ENCODE results near the gene PNRC2.
"Not testable (repeated sequence)": the region's sequence is repeated elsewhere in the genome, so short reads cannot be mapped to it uniquely, and the experiment has no call there.

Gene PNRC2

GRCh38 chr1:23995431-23995837, 35.8 kb downstream of the PNRC2 start:
- no peak for FAIRE-seq

DNA sequence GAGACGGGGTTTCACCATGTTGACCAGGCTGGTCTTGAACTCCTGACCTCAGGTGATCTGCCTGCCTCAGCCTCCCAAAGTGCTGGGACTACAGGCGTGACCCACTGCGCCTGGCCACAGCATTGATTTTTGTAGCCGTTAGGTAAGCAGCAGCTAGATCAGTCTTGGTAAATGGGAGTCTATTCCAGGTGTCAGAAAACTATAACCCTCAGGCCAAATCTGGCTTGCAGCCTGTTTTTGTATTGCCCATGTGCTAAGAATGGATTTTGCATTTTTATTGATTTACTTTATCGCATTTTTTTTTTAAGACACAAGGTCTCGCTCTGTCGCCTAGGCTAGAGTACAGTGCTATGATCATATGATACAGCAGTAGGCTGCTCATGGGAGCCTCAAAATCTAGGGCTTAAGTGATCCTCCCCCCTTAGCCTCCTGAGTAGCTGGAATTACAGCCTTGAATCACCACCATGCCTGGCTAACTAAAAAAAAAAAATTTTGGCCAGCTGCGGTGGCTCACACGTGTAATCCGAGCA, 37.1 kb downstream of the PNRC2 start:
- no peak for FAIRE-seq

- FAIRE-seq = no peak
Measured at GRCh38 chr1:23997812-23998211, 38.2 kb downstream of the PNRC2 start.

DNA sequence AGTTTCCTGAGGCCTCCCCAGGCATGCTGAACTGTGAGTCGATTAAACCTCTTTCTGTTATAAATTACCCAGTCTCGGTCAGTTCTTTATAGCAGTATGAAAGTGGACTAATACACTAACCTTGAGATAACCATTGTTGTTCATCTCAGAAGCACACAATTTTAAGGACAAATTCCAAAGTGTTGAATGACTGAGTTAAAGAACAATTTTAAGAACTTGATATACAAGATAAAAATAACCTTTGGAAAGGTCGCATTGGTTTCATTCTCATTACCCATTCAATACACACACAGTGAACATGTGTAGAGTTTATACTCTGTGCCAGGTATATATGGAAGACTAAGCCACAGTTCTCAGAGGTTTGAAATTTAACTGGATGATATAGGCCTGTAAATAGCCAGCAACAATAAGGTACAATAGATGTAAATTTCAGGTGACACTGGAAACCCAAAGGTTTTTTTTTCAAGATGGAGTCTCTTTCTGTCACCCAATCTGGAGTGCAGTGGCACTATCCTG, 39.6 kb downstream of the PNRC2 start:
- FAIRE-seq = no peak

DNA sequence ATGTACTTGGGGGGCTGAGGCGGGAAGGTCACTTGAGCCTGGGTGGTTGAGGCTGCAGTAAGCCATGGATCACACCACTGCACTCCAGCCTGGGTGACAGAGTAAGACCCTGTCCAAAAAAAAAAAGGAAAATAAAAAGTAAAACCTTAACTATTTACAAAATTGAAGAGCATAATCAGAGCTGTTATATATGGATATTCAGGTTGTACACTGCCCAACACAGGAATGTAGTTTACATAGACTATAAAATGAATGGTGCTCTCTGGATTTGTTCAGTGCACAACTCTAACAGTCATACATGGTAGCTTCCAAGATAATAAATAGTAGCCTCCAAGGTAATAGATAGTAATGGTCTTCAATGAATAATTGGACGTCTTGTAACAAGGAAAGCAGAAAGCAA, 43.1 kb downstream of the PNRC2 start:
- no peak for FAIRE-seq

GRCh38 chr1:24003331-24003972, 43.8 kb downstream of the PNRC2 start:
- no peak for FAIRE-seq

DNA sequence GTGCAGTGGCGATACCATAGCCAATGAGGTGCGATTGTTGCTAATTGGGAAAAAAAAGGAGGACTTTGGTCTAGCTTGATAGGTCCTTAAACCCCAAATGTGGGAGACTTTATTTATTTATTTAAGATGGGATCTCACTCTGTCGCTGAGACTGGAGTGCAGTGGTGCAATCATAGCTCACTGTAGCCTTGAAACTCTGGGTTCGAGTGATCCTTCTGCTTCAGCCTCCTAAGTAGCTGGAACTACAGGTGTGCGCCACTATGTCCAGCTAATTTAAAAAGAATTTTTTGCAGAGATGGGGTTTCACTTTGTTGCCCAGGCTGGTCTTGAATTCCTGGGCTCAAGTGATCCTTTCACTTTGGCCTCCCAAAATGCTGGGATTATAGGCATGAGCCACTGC, 44.5 kb downstream of the PNRC2 start:
- no peak for FAIRE-seq

- no peak for FAIRE-seq
Measured at GRCh38 chr1:24005163-24005562, 45.5 kb downstream of the PNRC2 start.

GRCh38 chr1:24007079-24007478, 47.5 kb downstream of the PNRC2 start:
- FAIRE-seq = no peak

GRCh38 chr1:24008574-24009184, 49.1 kb downstream of the PNRC2 start:
- FAIRE-seq = not testable (repeated sequence)

DNA sequence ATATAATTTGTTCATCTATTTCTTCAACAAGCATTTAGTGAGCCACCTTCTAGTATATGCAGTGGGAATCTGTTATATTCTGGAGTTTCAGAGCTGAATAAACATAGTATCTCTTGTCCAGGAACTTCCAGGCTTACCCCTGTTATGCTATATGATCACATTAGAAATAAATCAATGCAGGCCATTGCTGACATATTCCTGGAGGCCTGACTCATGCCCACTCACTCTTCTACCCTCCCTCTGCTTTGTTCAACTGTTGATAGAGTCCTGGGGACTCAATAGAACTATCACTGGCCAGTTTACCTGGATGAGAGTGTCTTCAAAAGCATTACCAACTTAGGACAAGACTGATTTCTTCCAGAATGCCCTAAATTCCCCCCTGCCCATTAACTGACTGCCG, 49.8 kb downstream of the PNRC2 start:
- FAIRE-seq = no peak

- FAIRE-seq = no peak
Measured at GRCh38 chr1:24010650-24011049, 51.0 kb downstream of the PNRC2 start.

- FAIRE-seq = not testable (repeated sequence)
Measured at GRCh38 chr1:24012878-24013277, 53.2 kb downstream of the PNRC2 start.

Measured in TTC549 (cell line).